Inferior parietal cortex (tissue), 1 donor: Measurements from ENCODE around the gene CEND1.
A peak's percentile ranks its signal among the peaks of the same experiment; 100 is the strongest.

ENCODE experiments used
- DNase-seq: peaks from one replicate; pipeline ENCODE4 v3.0.0-alpha.2; 2016; ENCODE audit errors: extremely low spot score

Gene CEND1

GRCh38 chr11:827146-827896, 37.4 kb upstream of the CEND1 start:
- no peak for DNase-seq

DNA sequence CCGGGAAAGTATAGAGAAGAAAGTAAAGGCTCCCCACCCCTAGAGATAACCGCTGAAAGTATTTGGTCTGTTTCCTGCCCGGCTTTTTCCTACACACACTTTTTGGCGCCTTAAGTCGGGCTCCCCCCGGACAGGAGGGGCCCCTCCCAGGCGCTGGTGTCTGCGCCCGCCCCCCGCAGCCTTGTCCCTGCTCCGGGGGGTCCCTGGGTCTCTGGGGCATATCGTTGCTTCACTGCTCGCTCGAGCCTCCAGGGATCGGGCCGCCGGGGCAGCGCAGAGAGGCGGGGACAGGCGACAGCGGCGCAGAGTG, 36.9 kb upstream of the CEND1 start:
- DNase-seq: no peak

DNA sequence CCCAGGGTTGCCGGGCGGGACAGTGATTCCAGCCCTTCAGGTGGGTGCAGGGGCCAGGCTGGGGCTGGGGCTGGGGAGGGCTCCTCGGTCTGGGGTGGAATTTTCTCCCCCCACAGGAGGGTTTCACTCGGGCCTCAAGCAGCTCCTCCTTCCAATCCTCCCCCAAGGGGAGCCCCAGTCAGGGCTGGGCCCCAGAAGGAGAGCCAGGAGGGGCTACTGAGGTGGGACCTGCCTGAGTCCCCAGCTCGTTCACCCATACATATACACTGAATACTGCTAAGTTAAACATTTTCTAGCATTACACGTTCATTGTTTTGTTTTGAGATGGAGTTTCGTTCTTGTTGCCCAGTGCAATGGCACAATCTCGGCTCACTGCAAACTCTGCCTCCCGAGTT, 36.3 kb upstream of the CEND1 start:
- no peak for DNase-seq

DNA sequence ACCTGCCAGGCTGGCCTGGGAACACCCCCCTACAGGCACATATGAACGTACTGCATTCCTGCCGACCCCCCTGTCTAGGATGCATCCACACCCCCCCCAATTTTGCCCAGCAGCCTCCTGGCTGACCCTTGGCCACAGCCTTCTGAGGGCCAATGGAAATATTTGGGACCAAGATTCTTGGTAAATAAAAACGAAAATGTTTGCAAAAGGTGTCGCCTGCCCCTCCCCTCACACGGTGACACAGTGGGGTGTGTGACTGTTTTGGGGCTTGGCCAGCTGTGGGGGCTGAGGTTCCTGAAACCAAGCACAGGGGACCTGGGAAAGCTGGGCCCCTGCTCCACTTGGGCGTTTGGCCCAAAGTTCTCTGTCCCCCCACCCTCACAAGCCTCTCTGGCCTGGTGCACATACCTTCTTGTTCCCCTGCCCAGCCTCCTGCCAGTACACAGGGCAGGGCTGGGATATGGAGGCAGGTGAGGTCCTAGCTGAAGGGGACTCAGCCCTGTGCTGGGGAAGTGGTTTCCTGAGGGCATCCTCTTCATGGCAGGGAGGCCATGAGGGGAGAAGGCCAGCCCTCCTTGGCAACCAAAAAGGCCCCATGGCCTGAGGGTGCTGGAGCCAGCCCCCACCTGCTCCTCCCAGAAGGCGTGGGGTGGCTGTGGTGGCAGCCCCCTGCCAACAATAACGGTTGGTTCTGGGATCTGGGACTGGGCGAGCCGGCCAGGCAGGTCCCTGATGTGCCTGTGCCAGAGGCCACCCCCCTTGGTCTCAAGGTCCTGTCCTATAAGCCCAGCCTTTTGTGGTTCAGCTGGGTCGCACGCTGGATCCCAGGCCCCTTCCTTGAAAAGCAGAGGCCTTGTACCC, 35.7 kb upstream of the CEND1 start:
- no peak for DNase-seq

- no peak for DNase-seq
These were observed 35.1 kb upstream of the CEND1 start for GRCh38 chr11:824942-825341.

- no peak for DNase-seq
These were observed 34.5 kb upstream of the CEND1 start for GRCh38 chr11:824292-824880.

GRCh38 chr11:823441-824291, 33.8 kb upstream of the CEND1 start:
- DNase-seq: no peak

- no peak for DNase-seq
These were observed 31.9 kb upstream of the CEND1 start for GRCh38 chr11:821512-822371.

DNA sequence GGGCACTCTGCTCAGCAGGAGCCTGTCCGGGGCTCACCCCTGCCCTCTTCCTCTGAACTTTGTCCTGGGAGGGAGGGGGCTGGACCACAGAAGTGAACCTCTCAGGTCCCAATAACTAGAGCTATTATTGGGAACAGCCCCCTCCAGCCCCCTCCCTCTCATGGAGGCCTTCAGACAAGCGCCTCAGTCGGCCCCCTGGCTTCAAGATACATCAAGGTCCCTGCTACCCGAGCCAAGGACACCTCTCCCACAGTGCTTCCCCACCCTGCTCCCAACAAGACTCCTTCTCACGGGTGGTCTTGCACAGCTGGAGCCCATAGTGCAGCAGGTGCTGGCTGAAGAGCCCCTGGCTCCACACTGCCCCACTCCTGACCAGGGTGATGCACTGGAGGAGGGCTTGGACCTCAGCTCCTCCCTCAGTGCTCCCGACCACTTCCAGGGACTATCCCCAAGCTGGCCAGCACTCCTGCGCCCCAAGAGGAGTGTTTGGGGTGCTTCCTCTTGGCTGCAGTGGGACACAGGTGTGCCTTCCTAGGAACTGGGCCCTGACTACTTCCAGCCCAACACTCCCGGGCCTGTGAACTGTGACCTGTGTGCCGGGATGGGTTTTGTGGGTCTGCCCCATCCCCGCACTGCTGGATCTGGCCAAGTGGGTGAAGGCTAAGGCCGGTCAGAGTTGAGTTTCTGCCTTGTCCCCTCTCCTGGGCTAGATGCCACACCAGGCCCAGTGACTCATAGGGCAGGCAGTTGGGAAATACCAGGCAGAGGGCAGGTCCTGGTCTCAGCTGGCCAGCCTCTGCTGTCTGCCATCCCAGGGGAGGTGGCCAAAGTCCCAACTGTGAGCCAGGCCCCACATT, 31.0 kb upstream of the CEND1 start:
- DNase-seq: no peak

DNA sequence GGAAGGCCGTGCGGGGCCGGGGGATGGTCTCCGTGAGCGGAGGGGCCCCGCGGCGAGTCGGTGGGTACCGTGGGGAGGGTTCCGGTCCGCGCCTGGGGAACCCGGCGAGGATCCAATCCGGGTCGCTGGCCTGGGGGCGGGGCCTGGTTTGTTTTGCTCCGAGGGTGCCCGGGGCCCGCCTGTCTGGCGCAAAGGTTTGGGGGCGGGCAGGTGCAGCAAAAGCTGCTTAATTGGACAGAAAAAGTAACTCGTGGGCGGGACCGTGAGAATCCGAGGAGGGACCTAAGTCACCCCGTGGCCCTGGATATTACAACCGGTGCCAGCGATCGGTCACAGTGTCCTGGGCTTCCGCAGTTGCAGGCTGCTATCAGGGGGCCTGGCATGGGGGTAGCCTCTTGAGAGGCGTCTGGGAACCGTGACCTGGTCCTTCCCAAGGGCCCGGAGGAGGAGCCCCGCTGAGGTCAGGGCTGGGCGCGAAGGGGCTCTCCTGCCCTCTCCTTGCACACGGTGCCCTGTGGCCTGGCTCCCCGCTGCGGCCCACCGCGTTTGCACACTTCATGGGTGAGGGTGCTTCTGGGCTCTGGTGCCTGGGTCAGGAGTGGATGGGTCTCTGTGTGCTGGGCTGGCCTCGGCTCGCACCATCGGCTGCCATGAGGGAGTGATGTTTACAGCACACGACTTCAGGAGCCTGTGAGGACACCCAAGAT, 30.2 kb upstream of the CEND1 start:
- DNase-seq: peak; percentile 57

- peak; percentile 81 for DNase-seq
These were observed 29.4 kb upstream of the CEND1 start for GRCh38 chr11:819129-819931.

DNA sequence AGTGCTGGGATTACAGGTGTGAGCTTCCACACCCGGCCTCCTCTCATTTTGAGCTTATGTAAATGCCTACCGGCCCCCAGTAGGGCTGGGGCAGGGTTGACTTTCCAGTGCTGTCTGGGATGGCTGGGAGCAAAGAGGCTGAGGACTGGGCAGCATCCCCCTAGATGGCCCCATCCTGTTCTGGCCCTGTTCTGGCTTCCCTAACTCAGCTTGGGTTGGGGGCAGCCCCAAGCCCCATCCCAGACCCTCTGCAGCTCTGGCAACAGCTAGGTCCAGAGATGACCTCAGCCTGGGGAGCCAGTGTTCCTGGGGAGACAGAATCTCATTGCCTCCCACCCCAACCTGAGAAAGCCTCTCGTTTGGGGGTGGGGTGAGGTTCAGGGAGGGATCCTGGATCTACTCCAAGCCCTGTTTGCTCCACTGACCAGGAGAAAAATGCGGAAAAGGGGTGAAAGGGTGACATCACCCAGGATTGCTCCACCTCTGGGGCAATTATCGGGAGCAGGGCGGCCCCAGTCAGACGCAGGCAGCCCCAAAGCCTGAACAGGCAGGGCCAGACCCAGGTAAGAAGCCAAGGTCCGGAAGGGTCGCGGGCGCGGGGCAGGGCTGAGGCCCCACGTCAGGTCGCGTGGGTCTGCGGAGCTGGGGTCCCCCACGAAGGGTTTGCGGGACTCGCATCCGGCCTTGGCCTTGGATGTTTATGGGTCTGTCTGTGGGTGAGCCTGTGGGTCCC, 28.7 kb upstream of the CEND1 start, which contains the start of gene PNPLA2:
Gene PNPLA2 (plus strand): TSS at position 519 of the 733 bp plus-strand sequence. CDS start 805 bp downstream, outside the sequence.
- DNase-seq: no peak

DNA sequence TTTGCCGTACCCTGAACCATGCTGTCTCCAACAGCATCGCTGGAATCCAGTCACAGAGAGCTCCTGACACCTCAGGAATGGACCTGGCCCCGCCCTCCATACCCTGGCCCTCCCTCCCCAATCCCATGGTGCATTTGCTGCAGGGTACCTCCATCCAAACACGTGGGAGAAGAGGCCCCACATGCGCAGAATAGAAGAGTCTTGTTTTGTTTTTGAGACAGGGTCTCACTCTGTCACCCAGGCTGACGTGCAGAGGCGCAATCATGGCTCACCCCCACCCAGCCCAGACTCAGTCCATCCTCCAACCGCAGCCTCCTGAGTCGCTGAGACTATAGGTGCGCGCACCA, 26.5 kb upstream of the CEND1 start:
- DNase-seq: no peak

DNA sequence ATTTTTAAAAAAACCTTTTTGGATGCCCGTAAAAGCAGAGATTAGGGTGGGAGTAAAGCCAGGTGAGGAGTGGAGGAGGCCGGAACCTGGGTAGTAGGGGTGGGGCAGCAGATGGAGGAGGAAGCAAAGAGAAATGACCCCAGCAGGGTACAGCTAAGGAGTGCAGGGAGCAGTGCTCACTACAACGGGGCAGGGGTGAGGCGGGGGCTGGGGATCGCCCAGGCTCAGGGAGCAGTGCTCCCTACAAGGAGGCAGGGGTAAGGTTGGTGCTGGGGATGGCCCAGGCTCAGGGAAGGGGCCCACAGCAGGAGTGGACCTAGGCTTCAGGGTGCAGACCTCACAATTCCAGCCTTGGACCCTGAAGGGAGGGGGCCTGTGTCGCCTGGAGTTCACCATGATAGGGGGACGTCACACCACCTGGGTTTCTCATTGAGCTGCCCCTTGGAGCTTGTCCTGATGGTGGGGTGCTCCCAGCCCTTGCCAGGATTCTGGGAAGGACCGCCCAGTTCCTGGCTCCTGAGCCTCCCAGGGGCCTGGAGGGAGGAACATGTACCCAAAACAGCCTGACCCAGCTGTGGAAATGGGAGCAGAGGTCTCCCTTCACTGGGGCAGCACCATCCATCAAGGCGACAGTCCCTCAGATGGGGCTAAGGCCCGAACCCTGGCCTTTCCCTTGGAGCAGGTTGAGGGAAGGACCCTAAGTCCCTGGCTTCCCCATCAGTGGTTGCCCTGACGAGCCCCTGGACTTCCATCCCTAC, 26.0 kb upstream of the CEND1 start:
- DNase-seq: no peak

- DNase-seq: no peak
These were observed 23.7 kb upstream of the CEND1 start for GRCh38 chr11:813456-814096.

DNA sequence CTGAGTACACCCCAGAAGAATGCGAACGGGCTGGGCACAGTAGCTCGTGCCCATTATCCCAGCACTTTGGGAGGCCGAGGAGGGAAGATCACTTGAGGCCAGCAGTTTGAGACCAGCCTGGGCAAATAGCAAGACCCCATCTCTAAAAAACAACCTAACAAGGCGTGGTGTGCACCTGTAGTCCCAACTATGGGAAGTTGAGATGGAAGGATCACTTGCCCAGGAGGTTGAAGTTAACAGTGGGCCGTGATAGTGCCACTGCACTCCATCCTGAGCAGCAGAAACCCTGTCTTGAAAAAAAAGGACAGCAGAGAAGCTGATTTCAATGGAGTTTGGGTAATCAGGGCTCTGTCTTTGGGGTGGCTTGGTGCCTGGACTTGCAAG, 23.2 kb upstream of the CEND1 start:
- no peak for DNase-seq

DNA sequence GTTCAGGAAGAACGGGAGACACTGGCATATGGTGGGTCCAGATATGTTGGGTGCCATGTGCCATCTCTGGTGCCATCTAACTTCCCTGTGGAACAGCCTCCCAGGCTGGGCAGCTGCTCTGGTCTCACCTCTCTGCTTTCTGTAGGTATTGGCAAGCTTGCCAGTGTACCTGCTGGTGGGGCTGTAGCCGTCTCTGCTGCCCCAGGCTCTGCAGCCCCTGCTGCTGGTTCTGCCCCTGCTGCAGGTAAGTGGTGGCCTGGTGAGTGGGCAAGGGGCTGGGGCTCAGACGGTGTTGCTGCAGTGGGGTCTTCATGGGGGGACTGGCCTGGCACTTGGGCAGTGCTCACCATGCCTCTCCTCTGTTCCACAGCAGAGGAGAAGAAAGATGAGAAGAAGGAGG, 22.5 kb upstream of the CEND1 start:
- no peak for DNase-seq
